Prostate gland (tissue), 2 donors: Measurements from ENCODE around the gene PAQR6.

Experiments
- CTCF ChIP-seq, 4 experiments: fragments of 200-600 bp in 2 of 4; fragments of 450-650 bp in 2 of 4; sonication (generic) in 2 of 4; IDR thresholded peaks; 1 replicate in 3 of 4; 2 replicates in 1 of 4; pipeline ENCODE4 v1.5.1; 2016 to 2019; ENCODE audit warnings: antibody characterized with exemption in 4 of 4, mild to moderate bottlenecking in 2 of 4, moderate library complexity in 2 of 4
- POLR2AphosphoS5 ChIP-seq: sonication (generic); formaldehyde crosslinking; IDR thresholded peaks from one replicate; pipeline ENCODE4 v1.6.1; 2017; ENCODE audit warnings: antibody characterized with exemption

GRCh38 chr1:156270314-156270713 lies 22.5 kb upstream of the PAQR6 start:
- TF ChIP-seq CTCF (IDR thresholded peaks at IDR 0.05) (no peak), POLR2AphosphoS5 (no peak)
